ENCODE measurements around the gene PRELP.

PRELP gene

DNA sequence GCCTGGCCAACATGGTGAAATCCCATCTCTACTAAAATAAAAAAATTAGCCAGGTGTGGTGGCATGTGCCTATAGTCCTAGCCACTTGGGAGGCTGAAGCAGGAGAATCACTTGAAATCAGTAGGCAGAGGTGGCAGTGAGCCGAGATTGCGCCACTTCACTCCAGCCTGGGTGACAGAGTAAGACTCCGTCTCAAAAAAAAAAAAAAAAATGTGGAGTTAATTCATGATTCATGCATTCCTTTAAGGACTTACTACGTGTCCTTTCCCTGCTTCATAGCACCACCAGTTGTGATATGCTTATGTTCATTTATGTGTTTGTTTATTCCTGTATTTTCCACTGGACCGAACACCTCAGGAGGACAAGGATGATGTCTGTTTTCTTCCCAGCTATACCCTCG lies 12.7 kb upstream of the PRELP start:
- Histone ChIP-seq H3K9ac (ENCODE audit: low read length) (no peak overlapping the region), H3K4me2 (ENCODE audit: low read length) (no peak overlapping the region), H3K27me3 (ENCODE audit: low read depth, low read length) (no peaks in the 10 kb centered on the region), H4K20me1 (ENCODE audit: insufficient read depth, low read length) (no peaks in the 10 kb centered on the region), H3K4me1 (ENCODE audit: low read length) (peaks cover 46% of the 10 kb centered on the region), H3K36me3 (replicated peaks; ENCODE audit: low read depth, low read length) (no peaks in the 10 kb centered on the region), H3K79me2 (ENCODE audit: low read length) (no peaks in the 10 kb centered on the region), H2AFZ (ENCODE audit: low read depth, low read length) (no peak overlapping the region), H3K4me3 (ENCODE audit: low read length) (no peak overlapping the region), H3K27ac (ENCODE audit: low read length) (no peak overlapping the region), H3K9me3 (ENCODE audit: insufficient read depth, low read length) (no peaks in the 10 kb centered on the region)
- TF ChIP-seq, protein P1, sequence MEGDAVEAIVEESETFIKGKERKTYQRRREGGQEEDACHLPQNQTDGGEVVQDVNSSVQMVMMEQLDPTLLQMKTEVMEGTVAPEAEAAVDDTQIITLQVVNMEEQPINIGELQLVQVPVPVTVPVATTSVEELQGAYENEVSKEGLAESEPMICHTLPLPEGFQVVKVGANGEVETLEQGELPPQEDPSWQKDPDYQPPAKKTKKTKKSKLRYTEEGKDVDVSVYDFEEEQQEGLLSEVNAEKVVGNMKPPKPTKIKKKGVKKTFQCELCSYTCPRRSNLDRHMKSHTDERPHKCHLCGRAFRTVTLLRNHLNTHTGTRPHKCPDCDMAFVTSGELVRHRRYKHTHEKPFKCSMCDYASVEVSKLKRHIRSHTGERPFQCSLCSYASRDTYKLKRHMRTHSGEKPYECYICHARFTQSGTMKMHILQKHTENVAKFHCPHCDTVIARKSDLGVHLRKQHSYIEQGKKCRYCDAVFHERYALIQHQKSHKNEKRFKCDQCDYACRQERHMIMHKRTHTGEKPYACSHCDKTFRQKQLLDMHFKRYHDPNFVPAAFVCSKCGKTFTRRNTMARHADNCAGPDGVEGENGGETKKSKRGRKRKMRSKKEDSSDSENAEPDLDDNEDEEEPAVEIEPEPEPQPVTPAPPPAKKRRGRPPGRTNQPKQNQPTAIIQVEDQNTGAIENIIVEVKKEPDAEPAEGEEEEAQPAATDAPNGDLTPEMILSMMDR (IDR thresholded peaks at IDR 0.05; ENCODE audit: low read depth, low read length): no peak
- TF ChIP-seq EZH2phosphoT487 (IDR thresholded peaks at IDR 0.05; ENCODE audit: low read depth): no peak

- no peak overlapping the region for H3K9ac ChIP-seq (ENCODE audit: low read length)
- peaks cover 46% of the 10 kb centered on the region for H3K4me1 ChIP-seq (ENCODE audit: low read length)
- TF ChIP-seq EZH2phosphoT487 (IDR thresholded peaks at IDR 0.05; ENCODE audit: low read depth): no peak
- TF ChIP-seq, protein P1 (IDR thresholded peaks at IDR 0.05; ENCODE audit: low read depth, low read length): peak; percentile 47
- no peaks in the 10 kb centered on the region for H3K27me3 ChIP-seq (ENCODE audit: low read depth, low read length)
- no peaks in the 10 kb centered on the region for H3K36me3 ChIP-seq (replicated peaks; ENCODE audit: low read depth, low read length)
- H3K9me3 ChIP-seq (ENCODE audit: insufficient read depth, low read length): no peaks in the 10 kb centered on the region
- no peak overlapping the region for H3K27ac ChIP-seq (ENCODE audit: low read length)
- no peak overlapping the region for H3K4me3 ChIP-seq (ENCODE audit: low read length)
- no peak overlapping the region for H2AFZ ChIP-seq (ENCODE audit: low read depth, low read length)
- no peak overlapping the region for H3K4me2 ChIP-seq (ENCODE audit: low read length)
- no peaks in the 10 kb centered on the region for H3K79me2 ChIP-seq (ENCODE audit: low read length)
- no peaks in the 10 kb centered on the region for H4K20me1 ChIP-seq (ENCODE audit: insufficient read depth, low read length)
Observed at GRCh38 chr1:203463469-203464062, 12.0 kb upstream of the PRELP start.

DNA sequence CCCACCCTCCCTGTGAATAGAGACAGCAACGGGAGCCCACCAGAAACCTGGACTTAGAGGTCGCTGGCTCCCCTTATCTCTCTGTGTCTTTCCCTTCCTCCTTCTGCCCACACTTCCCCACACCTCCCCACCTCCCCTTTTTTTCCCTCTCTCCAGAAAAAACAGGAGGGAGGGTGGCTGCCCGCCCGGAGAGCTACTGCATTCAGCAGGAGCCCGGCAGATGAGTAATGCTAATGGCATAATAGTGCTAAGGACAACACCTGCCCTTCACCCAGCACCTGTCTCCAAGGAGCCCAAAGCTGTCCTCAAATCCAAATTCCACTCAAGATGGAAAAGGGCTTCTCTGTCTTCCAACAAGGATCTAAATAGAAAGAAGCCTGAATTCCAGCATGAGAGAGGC lies 11.4 kb upstream of the PRELP start:
- Histone ChIP-seq H3K27ac (ENCODE audit: low read length) (no peak overlapping the region), H4K20me1 (ENCODE audit: insufficient read depth, low read length) (no peaks in the 10 kb centered on the region), H3K27me3 (ENCODE audit: low read depth, low read length) (no peaks in the 10 kb centered on the region), H3K9me3 (ENCODE audit: insufficient read depth, low read length) (no peaks in the 10 kb centered on the region), H2AFZ (ENCODE audit: low read depth, low read length) (no peak overlapping the region), H3K9ac (ENCODE audit: low read length) (no peak overlapping the region), H3K79me2 (ENCODE audit: low read length) (no peaks in the 10 kb centered on the region), H3K4me2 (ENCODE audit: low read length) (no peak overlapping the region), H3K36me3 (replicated peaks; ENCODE audit: low read depth, low read length) (no peaks in the 10 kb centered on the region), H3K4me3 (ENCODE audit: low read length) (no peak overlapping the region), H3K4me1 (ENCODE audit: low read length) (peaks cover 43% of the 10 kb centered on the region)
- TF ChIP-seq, protein P1 (IDR thresholded peaks at IDR 0.05; ENCODE audit: low read depth, low read length): no peak
- no peak for TF ChIP-seq EZH2phosphoT487 (IDR thresholded peaks at IDR 0.05; ENCODE audit: low read depth)

- H2AFZ ChIP-seq (ENCODE audit: low read depth, low read length): no peak overlapping the region
- H3K79me2 ChIP-seq (ENCODE audit: low read length): no peaks in the 10 kb centered on the region
- no peaks in the 10 kb centered on the region for H3K27me3 ChIP-seq (ENCODE audit: low read depth, low read length)
Observed at GRCh38 chr1:203464743-203465142, 10.9 kb upstream of the PRELP start.

More at GRCh38 chr1:203464743-203465142, 10.9 kb upstream of the PRELP start:
- TF ChIP-seq, protein P1 (IDR thresholded peaks at IDR 0.05; ENCODE audit: low read depth, low read length): no peak
- no peak for TF ChIP-seq EZH2phosphoT487 (IDR thresholded peaks at IDR 0.05; ENCODE audit: low read depth)
- Histone ChIP-seq H3K27ac (ENCODE audit: low read length) (no peak overlapping the region), H3K9ac (ENCODE audit: low read length) (no peak overlapping the region), H3K4me2 (ENCODE audit: low read length) (no peak overlapping the region), H3K9me3 (ENCODE audit: insufficient read depth, low read length) (no peaks in the 10 kb centered on the region), H3K4me3 (ENCODE audit: low read length) (no peak overlapping the region), H3K4me1 (ENCODE audit: low read length) (peaks cover 38% of the 10 kb centered on the region), H4K20me1 (ENCODE audit: insufficient read depth, low read length) (no peaks in the 10 kb centered on the region), H3K36me3 (replicated peaks; ENCODE audit: low read depth, low read length) (no peaks in the 10 kb centered on the region)

Data from OCI-LY3 (cell line).